ENCODE measurements around the gene ZNHIT6.
A peak's percentile ranks its signal among the peaks of the same experiment; 100 is the strongest.

The ZNHIT6 gene

GRCh38 chr1:85617633-85618100 is 90.6 kb downstream of the ZNHIT6 start:
- peak; percentile 49 for DNase-seq (ENCODE audit: low read depth)

DNA sequence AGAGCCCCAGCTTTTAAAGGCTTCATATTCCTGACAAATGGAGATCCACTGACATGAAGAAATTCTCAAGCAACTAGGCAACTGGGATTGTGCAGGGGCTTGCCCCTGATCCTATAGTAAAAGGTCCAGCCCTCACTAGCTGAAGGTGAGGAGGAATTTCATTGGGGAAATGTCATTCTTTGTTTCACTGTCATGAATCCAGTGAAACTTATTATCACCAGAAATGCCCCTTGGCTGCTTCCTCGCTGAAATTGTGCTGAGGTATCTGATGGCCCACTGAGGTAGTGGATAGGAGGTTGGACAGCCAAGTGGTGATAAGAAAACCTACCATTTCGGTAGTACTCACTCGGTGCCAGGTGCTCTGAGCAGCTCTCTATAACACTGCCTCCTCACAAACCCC is 91.5 kb downstream of the ZNHIT6 start:
- no peak for DNase-seq (ENCODE audit: low read depth)

DNA sequence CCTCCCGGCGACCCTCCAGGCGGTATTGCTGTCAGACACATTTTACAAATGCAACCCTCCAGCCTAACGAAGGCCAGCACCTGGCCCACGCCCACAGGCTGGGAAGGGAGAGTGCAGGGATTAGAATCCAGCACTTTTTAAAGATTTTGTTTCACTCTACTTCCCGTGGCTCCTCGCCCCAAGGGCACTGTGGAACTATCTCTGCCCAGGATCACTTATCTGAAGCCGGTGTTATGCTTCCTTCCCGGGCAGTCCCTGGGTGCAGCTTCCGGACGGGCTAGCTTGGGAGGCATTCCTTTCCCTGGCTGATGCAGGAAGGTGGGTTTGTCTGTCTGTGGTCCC is 91.9 kb downstream of the ZNHIT6 start:
- DNase-seq (ENCODE audit: low read depth) = no peak

GRCh38 chr1:85615586-85616363 is 92.5 kb downstream of the ZNHIT6 start:
- DNase-seq (ENCODE audit: low read depth) = peak; percentile 54

DNA sequence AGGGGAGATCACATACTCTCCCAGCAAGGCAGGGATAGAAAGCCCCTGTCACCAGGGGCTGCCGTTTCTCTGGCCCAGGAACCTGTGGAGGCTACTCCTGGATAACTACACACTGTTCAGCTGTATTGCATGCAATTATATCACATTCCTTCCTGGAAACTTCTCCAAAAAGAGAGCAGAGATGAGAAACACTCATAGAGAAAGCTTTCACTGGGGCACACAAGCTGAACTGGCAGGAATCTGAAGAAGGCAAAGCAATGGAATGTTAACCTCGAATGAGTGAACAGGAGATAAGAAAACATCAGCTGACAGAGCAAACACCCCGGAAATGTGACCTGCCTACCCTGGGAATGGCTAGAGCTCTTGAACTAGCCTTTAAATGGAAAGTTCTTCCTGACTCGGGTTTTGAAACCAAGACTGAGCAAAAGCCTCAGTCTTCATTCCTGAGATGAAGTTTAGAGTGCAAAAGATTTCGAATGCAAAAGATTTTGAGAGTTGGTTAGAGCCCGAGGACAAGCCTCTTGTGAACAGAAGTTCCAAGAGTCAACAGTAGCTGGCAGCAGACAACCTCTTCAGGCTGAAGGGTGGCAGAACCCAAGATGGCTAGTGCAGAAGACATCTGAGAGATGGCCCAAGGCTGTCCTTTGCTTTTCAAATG is 95.4 kb downstream of the ZNHIT6 start:
- peak; percentile 66 for DNase-seq (ENCODE audit: low read depth)

DNA sequence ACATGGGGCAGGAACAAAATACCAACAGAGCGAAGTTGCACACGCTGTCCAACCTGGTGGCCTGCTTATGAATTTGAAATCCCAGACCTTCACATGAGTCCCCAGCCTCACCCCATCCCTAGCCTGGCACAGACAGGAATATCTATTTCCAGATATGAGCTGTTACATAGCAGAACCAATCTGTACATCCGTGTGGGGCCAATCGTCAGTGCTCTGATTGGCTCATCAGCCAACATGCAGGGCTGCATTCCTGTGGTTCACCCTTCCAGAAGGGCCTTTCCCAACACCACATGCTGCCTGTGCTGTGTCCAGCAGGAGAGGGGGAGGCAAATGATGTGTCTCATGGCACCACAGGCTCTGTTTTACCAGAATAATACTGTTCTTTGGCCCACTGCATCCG is 96.4 kb downstream of the ZNHIT6 start:
- DNase-seq (ENCODE audit: low read depth) = peak; percentile 98

DNA sequence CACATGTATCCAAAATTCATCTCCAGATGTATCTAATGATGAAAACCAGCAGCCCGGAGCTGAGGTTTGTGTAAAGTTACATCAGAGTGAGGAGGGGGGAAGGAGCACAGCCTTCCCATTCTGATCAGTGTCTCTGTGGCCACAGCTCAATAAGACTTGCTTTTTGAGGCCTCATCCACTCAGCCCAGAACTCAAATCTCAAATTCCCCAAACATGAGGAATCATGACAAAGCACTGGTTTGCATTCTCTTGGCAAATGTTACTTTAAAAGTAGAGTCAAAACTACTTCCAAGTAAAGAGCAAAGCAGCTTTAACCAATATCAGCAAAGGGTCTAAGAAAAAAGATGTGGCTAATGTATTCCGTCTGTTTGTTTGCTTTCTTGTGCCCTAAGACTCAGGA is 96.8 kb downstream of the ZNHIT6 start:
- DNase-seq (ENCODE audit: low read depth) = peak; percentile 87

DNA sequence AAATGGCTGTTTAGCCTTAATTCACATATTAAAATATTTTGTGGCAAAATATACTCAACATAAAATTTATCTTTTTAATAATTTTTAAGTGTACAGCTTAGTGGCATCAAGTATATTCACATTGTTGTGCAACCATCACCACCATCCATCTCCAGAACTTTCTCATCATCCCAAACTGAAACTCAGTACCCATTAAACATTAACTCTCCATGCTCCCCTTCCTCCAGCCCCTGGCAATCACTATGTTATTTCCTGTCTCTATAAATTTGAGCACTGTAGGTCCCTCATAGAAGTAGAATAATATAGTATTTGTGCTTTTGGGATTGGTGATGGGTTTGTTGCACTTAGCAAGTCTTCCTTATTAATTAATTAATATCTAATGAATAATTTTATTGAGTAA is 98.3 kb downstream of the ZNHIT6 start:
- no peak for DNase-seq (ENCODE audit: low read depth)

DNA sequence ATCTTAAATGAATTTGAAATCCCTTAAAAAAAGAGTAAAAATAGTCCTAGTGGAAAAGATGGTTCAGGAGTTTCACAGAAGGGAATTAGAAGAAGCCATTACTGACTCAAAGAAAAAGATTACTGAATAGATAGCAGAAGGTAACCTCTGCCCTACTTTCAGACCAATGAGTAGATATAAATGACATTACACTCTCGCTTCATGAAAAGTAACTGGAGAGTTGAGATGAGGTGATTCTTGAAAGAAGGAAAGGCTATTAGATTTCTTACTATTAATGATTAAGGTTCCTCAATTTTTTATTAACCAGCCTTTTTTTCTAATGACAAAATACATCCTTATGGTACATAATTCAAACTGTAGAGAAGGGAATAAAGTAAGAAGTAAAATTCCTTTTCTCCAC is 99.4 kb downstream of the ZNHIT6 start:
- DNase-seq (ENCODE audit: low read depth) = no peak

- no peak for DNase-seq (ENCODE audit: low read depth)
Measured at GRCh38 chr1:85607921-85608265, 100.3 kb downstream of the ZNHIT6 start.

GRCh38 chr1:85607126-85607920 is 100.9 kb downstream of the ZNHIT6 start:
- peak; percentile 91 for DNase-seq (ENCODE audit: low read depth)

DNA sequence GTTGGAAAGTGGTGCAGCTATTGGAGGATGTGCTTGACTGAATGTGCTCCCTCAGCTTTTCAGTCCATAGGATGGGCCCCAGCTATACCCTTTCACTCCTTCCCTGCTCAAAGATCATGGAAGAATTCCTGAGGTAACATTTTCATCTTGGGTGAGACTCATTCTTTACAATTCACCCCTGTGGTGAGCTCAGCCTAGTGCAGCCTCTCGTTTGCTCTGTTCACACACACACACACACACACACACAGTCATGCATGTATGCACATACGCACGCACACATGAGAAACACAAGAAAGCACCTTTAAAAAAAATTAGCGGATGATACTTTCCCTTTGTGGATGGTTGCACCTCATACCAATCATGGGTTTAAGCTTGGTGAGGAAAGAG is 101.8 kb downstream of the ZNHIT6 start:
- DNase-seq (ENCODE audit: low read depth) = no peak

- no peak for DNase-seq (ENCODE audit: low read depth)
Measured at GRCh38 chr1:85605484-85606413, 102.5 kb downstream of the ZNHIT6 start.

- DNase-seq (ENCODE audit: low read depth) = no peak
Measured at GRCh38 chr1:85604298-85604997, 103.8 kb downstream of the ZNHIT6 start.

DNA sequence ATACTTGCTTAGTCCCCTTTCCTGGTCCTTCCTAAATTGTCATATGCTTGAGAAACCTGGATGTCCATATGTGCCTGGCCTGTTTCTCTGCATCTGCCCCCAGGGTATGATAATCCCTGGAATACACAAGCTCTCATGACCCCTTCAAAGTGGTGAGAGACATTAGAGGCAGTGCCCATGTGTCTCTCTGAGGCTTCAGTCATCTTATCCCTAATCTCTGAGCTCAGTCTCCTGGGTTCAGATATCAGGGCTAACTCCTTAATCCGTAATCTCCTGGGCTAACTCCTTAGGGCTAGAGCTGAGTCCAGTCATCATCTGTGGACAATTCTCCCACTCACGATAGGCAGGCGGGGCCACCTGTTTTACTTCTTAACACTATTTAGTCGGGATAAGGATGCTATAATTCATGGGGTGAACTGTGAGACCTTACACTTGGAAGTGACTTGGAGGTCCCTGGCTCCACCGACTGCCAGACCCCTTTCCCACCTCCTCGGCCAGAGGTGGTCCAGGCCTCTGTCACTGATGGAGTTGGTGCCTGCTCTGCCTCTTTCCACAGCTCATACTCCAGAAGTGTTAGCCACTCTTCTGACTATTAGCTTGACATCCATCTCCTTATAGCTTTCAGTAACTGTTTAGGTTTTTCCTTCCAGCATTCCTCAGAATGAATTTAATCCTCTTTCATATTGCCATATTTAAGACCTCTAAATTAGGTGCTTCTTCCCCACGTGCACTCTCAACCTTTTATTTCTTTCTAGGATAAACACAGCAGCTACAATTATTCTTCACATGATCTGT is 105.0 kb downstream of the ZNHIT6 start:
- no peak for DNase-seq (ENCODE audit: low read depth)

DNA sequence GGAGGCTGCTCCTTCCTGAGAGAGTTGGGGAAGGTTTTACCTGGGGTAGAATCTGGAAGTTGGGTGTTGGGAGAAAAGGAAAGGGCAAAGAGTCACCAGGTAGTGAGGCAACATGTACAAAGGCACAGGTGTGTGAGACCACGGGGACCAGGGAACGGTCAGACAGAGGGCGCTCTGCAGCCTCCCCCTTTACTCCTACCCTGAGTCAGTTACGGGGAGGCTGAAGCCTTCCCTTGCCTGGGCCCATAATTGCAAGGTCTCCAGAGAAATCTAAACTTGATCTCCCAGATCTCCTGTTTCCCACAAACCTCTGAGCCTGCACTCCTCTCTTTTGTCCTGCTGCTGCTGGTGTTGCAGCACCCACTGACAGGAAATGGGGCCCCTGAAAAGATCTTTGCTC is 105.7 kb downstream of the ZNHIT6 start:
- DNase-seq (ENCODE audit: low read depth) = no peak

GRCh38 chr1:85601901-85602300 is 106.3 kb downstream of the ZNHIT6 start:
- no peak for DNase-seq (ENCODE audit: low read depth)

DNA sequence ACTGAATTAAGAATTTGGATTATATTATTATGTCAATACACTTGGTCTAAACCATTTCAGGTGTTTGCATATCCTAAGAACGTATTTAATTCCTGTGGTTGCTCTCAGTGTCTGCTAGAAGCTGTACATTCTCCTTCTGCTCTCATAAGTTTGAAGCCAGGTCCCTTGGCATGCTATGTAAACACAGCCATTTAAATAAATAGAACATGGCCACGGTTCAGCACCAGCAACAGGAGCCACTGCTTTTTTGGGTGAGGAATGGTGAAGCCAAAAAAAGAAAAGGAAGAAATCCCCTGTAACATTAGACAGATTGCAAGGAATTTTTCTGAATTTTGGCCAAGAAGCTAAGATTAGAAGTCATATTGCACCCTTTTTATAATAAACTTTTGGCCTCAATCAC is 108.6 kb downstream of the ZNHIT6 start:
- no peak for DNase-seq (ENCODE audit: low read depth)

Measured in fibroblast of the conjunctiva (primary cell).